Stimulated activated CD4-positive, alpha-beta T cell treated with anti-CD3 and anti-CD28 coated beads, Interleukin-4, amount 100 ng/mL, for 48 hours (primary cell): ENCODE measurements around the gene MAP7.
"Not testable (repeated sequence)": the region's sequence is repeated elsewhere in the genome, so short reads cannot be mapped to it uniquely, and the experiment has no call there.

Experiments used
- DNase-seq, 2 donors: peaks; one replicate each; pipeline ENCODE4 v3.0.0-alpha.2; 2020; ENCODE audit warnings: low read depth in 2 of 2

The MAP7 gene

GRCh38 chr6:136387316-136387715 is 162.9 kb downstream of the MAP7 start:
- DNase-seq: no peak

- DNase-seq: no peak
These were observed 166.8 kb downstream of the MAP7 start for GRCh38 chr6:136383268-136383937.

- DNase-seq: no peak
These were observed 167.5 kb downstream of the MAP7 start for GRCh38 chr6:136382676-136383252.

- no peak for DNase-seq
These were observed 171.3 kb downstream of the MAP7 start for GRCh38 chr6:136378888-136379287.

- DNase-seq: not testable (repeated sequence)
These were observed 174.4 kb downstream of the MAP7 start for GRCh38 chr6:136375836-136376235.

GRCh38 chr6:136371959-136372358 is 178.3 kb downstream of the MAP7 start:
- no peak for DNase-seq

GRCh38 chr6:136370988-136371728 is 179.1 kb downstream of the MAP7 start:
- DNase-seq: no peak

GRCh38 chr6:136365776-136366354 is 184.4 kb downstream of the MAP7 start:
- peak in 1 of 2 donors; percentile 6 for DNase-seq

GRCh38 chr6:136362421-136363356 is 187.5 kb downstream of the MAP7 start:
- DNase-seq: no peak

- no peak for DNase-seq
These were observed 188.4 kb downstream of the MAP7 start for GRCh38 chr6:136361787-136362186.

GRCh38 chr6:136360783-136361182 is 189.4 kb downstream of the MAP7 start:
- DNase-seq: no peak

GRCh38 chr6:136359851-136360250 is 190.4 kb downstream of the MAP7 start:
- DNase-seq: no peak

GRCh38 chr6:136351518-136352110 is 198.6 kb downstream of the MAP7 start:
- DNase-seq: no peak

- DNase-seq: no peak
These were observed 199.3 kb downstream of the MAP7 start for GRCh38 chr6:136350914-136351313.

GRCh38 chr6:136347847-136348246 is 202.4 kb downstream of the MAP7 start:
- no peak for DNase-seq

- DNase-seq: no peak
These were observed 205.1 kb downstream of the MAP7 start for GRCh38 chr6:136345145-136345544.

GRCh38 chr6:136344420-136344819 is 205.8 kb downstream of the MAP7 start:
- no peak for DNase-seq

- DNase-seq: no peak
These were observed 206.5 kb downstream of the MAP7 start for GRCh38 chr6:136343700-136344099.

GRCh38 chr6:136343275-136343674 is 206.9 kb downstream of the MAP7 start:
- DNase-seq: no peak

- DNase-seq: no peak
These were observed 208.3 kb downstream of the MAP7 start for GRCh38 chr6:136341967-136342366.

- DNase-seq: no peak
These were observed 208.9 kb downstream of the MAP7 start for GRCh38 chr6:136341367-136341766.
